Endometrial microvascular endothelial cells (primary cell): ENCODE results near the gene AFAP1L1. TPM values are rescaled to one million over a fixed set of nuclear protein-coding genes. Genes with fewer than 3 reads are reported as not detected.

ENCODE experiments used
- in situ Hi-C: cut with HindIII; loops from 2 replicates; pipeline ENCODE4 v1.10.0; 2017; ENCODE audit warnings: low sequenced_read_pairs, low pct_unique_long_range_greater_than_20kb; ENCODE audit errors: inconsistent ontology term
- total RNA-seq: library from RNA; depleted of rRNA; stranded (reverse); fragments of >200 nt; gene quantifications from one replicate; pipeline ENCODE4 v1.2.3, GENCODE V29; 2015; ENCODE audit errors: inconsistent ontology term

Gene AFAP1L1
- total RNA-seq, 1 donor from 2014 or later, result 41.8 TPM

DNA sequence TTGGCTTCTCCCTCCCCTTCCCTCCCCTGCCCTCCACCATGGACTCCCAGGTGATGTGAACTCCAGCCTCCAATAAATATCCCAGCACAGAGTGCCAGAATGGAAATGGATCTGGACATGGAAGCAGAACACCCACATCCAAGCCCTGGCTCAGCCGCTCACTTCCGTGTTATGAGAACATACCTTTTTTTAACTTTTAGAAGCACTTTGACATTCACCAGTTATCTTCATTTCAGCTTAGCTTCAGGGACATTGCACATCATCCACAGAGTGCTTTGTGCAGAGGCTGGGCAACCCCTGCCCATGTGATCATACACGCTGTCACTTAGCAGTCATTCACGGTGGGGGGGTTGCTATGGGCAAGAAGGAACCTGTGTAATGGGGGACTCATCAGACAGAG is 9.1 kb downstream of the AFAP1L1 start:
- in situ Hi-C loops, result no loop called here

- in situ Hi-C loops, result no loop called here
Measured at GRCh38 chr5:149282027-149282965, 10.6 kb downstream of the AFAP1L1 start.

- in situ Hi-C loops, result no loop called here
Measured at GRCh38 chr5:149282966-149283332, 11.3 kb downstream of the AFAP1L1 start.

- in situ Hi-C loops, result no loop called here
Measured at GRCh38 chr5:149283626-149284480, 12.2 kb downstream of the AFAP1L1 start.

- in situ Hi-C loops, result no loop called here
Measured at GRCh38 chr5:149284501-149284900, 12.8 kb downstream of the AFAP1L1 start.

- in situ Hi-C loops, result no loop called here
Measured at GRCh38 chr5:149285153-149285552, 13.5 kb downstream of the AFAP1L1 start.

DNA sequence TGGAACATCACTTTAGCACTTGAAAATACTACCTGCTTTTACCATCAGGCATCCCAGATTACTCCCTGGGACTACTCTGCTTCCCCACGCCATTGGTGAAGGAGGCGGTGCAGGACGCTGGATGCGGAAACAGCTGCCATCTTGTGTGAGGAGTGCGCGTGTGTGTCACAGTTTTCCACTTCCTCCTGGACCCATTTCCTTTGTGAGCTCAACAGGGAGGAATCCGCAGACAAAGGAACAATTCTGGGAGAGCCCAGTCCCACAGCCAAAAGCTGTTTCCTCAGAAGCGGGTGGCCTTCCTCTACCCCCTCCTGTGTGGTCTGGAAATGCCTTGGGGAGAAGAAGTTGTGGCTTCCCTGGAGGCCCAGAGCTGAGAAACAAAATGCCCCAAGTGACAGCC is 16.8 kb downstream of the AFAP1L1 start:
- in situ Hi-C loops, result no loop called here

DNA sequence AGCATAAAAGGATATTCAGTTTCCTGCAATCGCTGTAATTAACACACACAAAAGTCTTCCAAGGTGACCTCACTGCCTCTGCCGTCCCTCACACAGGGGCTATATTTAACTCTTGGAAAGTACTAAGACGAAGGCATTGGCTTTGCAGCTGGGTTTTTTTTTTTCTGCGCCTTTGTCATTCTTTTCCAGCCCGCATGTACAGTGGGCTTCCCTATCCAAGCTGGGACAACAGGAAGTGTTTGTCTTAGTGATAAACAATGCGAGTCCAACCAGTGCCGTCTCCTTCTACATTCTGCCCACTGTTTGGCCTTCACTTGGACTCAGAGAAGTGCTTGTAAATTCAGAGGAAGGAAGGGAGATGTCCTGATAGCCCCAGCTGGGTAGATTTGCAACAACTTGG is 17.6 kb downstream of the AFAP1L1 start:
- in situ Hi-C loops, result no loop called here

DNA sequence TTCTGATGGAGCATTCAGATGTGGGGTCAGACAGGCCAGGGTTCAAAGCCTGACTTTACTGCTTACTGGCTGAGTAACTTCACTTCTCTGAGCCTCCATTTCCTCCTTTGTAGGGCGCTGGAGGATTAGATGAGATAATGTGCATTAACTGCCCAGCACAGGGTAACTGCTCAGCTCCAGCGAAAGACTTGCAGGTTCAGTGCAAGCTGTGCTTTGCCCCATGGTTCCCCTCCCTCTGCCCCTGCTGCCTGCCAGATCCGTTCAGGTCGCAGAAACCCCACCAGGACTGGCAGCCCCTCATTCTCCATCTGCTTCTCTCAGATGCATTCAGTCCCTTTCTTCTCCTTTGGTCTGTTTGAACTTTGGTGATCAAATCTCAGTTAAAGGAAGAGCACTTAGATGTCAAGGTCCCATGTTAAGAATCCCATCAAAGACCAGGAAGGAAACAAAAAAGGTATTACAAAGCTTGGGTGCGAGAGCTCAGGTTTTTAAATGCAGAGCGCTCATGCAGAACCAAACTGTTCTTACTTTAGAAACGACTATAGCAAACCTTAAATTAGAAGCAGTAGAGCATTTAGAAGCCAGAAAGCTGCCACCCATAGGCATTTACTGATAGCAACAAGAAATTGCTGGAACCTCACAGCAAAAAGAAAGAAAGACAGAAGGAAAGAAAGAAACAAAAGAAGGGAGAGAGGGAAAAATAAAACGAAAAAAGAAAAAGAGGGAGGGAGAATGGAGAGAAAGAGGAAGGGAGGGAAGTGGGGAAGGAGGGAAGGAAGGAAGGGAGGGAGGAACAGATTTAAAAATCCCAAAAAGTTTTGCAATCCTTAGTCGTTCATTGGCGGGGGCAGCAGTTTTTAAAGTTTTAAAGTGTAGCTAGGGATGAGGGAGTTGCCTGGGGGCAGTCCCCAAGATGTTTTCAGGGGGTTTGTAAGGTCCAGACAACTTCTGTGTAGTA is 23.5 kb downstream of the AFAP1L1 start:
- in situ Hi-C loops, result no loop called here

- in situ Hi-C loops, result no loop called here
Measured at GRCh38 chr5:149297340-149298025, 25.8 kb downstream of the AFAP1L1 start.

- in situ Hi-C loops, result no loop called here
Measured at GRCh38 chr5:149298163-149298562, 26.5 kb downstream of the AFAP1L1 start.

DNA sequence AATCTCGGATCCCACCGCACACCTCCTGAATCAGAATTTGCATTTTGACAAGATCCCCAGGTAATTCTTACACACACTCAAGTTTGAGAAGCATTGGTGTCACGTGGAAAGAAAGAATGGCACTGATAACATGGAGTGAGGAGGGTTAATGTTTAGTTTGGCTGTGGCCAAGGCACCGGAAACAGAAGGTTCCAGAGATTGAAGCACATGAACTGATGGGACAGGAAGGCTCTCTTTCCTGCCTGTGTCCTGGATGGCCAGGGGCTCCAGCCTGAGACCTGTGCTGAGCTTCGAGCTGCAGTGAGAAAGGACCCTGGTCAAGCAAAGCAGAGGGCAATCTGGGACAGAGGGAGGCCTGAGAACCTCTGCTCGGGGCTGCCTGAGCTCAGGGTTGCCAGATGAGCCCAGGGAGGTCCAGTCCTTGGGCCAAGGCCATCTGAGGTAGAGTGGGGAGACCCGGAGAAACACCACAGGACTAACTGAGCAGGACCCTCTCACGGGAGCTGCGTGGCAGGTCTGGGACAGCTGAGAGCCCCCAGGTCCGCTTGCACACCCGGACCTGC is 27.3 kb downstream of the AFAP1L1 start:
- in situ Hi-C loops, result no loop called here

DNA sequence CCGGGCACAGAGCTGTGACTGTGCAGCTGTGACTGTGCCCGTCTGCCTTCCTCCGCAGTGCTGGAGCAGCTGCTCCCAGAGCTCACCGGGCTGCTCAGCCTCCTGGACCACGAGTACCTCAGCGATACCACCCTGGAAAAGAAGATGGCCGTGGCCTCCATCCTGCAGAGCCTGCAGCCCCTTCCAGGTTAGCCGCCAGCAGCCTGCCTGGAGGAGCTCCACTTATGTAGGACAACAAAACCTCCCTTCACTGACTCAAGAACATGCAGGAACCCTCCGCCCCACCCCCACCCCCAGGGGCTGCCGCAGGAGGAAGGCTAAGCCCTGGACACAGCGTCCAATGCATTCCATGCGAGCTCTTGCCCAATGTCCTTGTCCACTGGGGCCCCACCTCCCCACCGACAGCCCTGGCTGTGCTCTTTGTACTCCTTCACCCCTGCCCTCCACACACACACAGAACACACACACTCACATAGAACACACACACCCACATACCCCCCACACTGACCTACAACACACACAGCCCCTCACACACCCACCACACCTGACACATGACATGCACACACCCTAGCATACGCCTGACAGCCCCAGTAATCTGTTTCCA is 27.9 kb downstream of the AFAP1L1 start:
- in situ Hi-C loops, result no loop called here

GRCh38 chr5:149300441-149300840 is 28.8 kb downstream of the AFAP1L1 start:
- in situ Hi-C loops, result no loop called here

DNA sequence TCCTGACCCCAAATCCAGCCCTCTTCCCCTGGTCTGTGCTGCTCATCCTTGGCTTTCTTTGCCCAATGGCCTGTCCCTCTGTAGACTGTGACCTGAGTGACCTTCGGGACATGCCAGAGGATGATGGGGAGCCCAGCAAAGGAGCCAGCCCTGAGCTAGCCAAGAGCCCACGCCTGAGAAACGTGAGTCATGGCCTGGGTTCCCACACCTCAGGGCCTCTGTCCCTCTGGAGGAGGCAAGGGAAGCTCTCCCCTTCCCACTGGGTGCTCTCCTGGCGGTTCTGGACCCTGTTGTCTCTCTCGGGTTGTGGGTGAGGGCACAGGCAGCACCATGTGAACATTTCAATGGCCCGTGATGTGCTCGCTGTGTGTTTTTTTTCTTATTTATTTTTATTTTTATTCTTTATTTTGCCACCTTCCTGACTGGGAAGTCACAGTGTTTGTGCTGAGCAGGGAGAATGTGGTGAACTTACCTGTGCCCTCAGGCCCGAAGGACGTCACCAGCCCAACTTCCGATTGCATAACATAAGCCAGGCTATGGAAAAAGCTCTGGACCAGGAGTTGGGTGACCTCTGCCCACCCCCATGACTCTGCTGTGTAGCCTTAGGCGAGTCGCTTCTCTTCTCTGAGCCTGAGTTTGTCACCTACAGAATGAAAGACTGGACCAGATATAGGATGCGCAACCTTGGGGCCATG is 29.5 kb downstream of the AFAP1L1 start:
- in situ Hi-C loops, result no loop called here

GRCh38 chr5:149301744-149302380 is 30.2 kb downstream of the AFAP1L1 start:
- in situ Hi-C loops, result no loop called here

DNA sequence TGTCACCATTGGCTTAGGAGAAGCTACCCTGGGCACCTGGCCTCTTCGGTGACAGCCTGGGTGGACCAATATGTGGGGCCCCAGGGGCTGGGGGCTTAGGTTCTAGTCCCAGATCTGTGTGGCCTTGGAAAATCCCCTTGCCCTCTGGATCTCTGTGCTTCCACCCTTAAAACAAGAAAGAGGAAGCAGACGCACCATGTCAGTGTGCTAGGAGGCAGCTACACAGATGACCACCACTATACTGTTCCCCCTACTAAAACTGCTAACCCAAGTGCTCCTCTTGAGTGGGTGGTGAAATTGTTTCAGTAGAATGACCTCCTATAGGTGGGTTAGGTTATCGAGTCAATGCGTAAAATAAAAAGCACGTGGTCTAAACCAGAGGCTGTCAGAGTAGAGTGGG is 31.0 kb downstream of the AFAP1L1 start:
- in situ Hi-C loops, result no loop called here
